ENCODE results near the gene HIPK3.

Gene HIPK3

DNA sequence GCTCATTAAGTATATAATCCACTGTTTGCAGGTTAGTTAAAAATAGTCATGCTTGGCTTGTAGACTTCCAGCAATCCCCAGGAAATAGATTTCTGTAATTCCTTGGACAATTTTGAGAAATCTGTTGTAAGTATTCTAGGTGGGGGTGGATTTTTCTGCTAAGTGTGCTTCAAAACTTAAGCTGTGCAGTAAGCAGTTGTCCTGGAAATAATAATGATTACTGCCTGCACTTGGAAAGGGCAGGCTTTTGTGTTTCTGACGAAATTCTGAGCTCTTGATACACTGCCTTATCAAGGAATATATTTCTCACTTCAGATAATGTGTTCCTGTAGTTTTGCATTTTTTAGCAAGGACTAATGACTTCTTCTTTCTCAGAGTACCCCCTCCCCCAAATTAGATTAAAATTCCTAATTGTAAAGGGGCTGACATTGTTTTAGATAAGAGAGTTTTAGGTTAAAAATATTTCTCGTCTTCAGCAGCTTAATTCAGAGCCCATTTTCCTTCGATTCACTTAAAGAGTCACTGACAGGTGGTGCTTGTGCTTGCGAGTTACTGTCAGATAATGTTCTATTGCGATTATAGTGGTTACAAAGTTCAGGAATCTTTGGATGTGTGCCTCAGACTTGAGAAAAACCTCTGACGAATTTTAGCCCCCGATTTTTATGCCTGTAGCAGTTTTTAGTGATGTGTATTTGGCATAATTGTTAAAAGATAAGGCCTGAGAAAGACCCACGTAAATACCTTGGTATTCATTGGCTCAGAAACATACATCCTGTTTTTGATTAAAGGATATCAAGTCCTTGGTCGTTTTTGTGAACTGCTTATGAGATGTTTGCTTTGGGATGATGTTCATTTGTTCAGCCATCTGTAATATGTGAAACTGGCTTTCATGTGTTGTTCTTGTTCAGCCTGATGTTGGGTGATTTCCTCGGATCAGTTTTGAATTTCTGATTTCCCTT is 120.5 kb downstream of the HIPK3 start:
- TF ChIP-seq GATA3 (IDR thresholded peaks at IDR 0.05; ENCODE audit: low read depth, low read length) (no peak), GATA2 (IDR thresholded peaks at IDR 0.05; ENCODE audit: low read depth, low read length) (no peak)

DNA sequence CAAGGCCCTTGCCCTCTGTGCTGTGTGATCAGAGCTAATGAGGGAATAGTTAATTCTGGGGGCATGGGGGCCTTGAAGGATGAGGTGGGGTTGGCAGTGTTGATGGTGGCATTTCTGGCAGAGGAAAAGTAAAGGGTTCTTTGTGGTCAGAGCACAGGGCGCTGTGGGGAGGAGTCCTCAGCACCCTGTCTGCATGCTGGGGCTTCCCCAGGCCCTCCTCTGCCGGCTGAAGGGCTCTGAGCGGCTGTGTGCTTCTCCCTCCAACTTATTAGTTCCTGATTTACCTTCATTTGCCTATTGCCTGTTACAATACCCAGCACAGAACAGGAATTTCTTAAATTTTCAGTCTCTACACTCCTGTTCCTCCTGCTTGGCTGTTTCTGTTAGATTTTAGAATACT is 122.8 kb downstream of the HIPK3 start:
- TF ChIP-seq GATA3 (IDR thresholded peaks at IDR 0.05; ENCODE audit: low read depth, low read length) (no peak), GATA2 (IDR thresholded peaks at IDR 0.05; ENCODE audit: low read depth, low read length) (no peak)

DNA sequence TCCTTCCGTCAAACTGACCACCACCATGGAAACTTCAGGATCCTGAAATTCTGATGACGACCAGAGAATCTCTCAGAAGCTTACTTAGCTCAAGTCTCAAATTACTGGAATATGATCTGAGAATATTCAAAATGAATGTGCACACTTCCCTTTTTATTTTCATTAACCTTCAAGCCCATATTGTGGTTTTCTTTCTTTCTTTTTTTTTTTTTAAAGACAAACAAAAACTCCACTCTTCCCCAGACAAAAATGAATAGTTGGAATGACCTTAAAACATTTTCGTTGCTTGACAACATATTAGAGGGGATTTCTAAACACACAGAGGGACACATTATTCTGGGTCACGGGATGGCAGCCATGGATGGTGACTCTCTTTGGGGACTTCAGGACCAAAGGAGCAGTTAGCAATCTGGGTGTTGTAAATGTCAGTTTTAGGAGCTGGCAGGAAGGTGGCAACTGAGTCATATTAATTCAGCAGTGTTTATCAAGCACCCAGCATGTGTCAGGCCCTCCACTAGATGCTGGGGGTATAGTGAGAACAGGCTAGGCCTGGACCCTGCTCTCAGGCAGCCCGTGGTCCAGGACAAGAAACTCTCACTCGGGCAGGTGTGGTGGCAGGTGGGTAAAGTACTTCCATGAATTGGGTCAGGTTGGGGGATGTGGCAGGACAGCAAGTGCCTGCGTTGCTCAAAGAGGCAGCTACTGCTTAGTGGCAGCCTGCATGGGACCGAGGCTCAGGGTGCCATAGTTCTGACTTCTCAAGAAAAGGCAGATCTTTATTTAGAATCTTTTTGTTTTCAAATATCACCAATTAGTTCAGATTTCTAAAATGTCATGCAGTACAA is 126.1 kb downstream of the HIPK3 start:
- no peak for TF ChIP-seq GATA2 (IDR thresholded peaks at IDR 0.05; ENCODE audit: low read depth, low read length)
- no peak for TF ChIP-seq GATA3 (IDR thresholded peaks at IDR 0.05; ENCODE audit: low read depth, low read length)

DNA sequence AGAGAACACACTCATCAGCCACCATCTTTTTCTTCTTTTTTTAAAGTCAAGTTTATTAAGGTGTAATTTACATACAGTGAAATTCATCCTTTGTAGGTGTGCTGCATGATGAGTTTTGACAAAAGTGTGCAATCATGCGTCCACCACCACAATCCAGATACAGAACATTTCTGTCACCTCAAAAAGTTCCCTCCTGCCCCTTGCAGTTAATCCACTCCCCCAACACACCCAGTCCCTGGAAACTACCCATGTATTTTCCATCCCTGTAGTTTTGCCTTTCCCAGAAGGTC is 126.7 kb downstream of the HIPK3 start:
- TF ChIP-seq GATA2 (IDR thresholded peaks at IDR 0.05; ENCODE audit: low read depth, low read length) = no peak
- no peak for TF ChIP-seq GATA3 (IDR thresholded peaks at IDR 0.05; ENCODE audit: low read depth, low read length)

DNA sequence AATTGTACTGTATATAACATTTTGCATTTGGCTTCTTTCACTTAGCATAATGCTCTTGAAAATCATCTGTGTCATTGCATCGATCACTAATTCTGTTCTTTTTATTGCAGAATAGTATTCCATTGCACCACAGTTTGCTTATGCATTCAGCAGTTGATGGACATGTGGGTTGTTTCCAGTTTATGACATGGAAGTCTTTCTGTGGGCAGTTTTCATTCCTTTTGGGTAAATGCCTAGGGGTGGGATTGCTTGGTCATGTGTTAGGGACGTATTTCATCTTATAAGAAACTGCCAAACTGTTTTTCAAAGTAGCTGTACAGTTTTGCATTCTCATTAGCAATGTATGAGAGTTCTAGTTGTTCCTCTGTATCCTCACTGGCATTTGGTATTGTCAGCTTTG is 127.0 kb downstream of the HIPK3 start:
- TF ChIP-seq GATA2 (IDR thresholded peaks at IDR 0.05; ENCODE audit: low read depth, low read length) = no peak
- TF ChIP-seq GATA3 (IDR thresholded peaks at IDR 0.05; ENCODE audit: low read depth, low read length) = no peak

DNA sequence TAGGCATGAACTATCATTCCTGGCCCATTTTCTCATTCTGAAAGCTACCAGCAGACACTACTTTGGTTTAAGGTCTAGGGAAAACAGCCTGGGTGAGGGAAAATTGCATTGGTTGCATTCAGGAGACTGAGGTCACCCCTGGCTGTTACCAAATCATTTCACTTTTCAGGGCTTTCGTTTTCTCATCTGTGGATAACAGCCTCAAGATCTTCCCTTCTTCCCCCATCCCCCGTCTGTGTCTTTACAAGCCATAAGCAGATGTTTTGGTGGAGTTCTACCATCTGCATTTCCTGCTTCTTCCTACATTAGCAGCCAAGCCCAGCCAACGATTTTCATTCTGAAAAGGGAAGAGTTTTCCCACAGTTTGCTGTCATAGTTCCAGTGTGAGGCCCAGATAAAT is 130.4 kb downstream of the HIPK3 start:
- TF ChIP-seq GATA3 (IDR thresholded peaks at IDR 0.05; ENCODE audit: low read depth, low read length) (no peak), GATA2 (IDR thresholded peaks at IDR 0.05; ENCODE audit: low read depth, low read length) (no peak)

DNA sequence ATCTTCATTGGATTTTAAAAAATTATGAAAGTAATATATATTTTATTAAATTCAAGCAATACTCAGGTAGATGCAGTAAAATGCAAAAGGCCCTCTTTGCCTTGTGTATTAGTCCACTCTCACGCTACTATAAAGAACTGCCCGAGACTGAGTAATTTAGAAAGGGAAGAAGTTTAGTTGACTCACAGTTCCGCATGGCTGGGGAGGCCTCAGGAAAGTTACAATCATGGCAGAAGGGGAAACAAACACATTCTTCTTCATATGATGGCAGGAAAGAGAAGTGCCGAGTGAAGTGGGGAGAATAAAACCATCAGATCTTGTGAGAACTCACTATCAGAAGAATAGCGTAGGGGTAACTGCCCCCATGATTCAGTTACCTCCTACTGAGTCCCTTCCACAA is 130.8 kb downstream of the HIPK3 start:
- no peak for TF ChIP-seq GATA3 (IDR thresholded peaks at IDR 0.05; ENCODE audit: low read depth, low read length)

DNA sequence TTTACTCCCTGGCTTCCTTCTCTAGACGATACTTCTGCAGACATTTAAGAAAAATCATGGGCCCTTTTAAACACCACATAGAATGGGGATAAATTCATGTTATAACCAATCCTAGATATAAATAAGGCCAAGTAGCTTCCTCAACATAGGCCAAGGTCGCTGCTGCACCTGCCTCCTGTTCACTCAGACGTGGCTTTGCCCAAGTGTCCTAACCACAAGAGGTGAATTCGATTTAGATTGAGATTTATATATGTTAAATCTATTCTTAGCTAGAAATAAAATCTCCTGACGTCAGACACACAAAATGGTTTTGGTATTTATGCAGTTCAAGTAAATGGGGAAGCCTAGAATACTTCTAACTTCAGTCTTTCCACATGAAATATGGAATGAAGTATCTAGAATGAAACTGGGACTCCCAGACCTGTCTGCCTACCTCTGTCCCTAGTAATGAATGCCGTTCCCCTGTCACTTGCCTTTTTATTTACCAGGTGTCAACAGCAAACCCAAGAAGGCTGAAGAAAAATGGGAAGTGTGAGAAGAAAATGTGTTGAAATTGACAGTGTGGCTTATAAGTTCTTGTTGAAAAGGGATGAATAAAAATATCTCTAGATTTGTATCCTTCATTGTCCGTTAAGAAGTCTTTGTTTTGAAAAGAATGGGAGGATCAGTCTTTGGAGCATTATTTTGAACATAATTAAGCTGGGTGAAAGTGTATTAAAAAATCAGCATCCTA is 131.8 kb downstream of the HIPK3 start:
- TF ChIP-seq GATA2 (IDR thresholded peaks at IDR 0.05; ENCODE audit: low read depth, low read length) (no peak), GATA3 (IDR thresholded peaks at IDR 0.05; ENCODE audit: low read depth, low read length) (no peak)

DNA sequence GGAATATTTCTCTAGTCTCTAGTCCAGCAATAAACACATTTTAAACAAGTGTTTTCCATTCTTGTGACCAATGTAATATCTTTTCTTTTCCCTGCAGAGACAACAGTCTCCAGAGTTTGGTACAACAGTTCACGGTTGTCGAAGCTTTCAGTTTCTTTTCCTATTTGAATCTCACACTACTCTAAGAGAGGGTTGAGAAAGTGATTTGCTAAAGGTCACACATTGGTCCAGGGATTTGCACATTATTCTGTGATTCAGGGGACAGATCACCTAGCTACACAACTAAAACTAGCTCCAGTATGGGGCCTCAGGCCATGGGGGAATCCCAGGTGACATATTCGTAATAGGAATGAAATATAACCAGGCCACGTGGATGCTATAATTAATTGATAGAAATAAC is 132.5 kb downstream of the HIPK3 start:
- TF ChIP-seq GATA2 (IDR thresholded peaks at IDR 0.05; ENCODE audit: low read depth, low read length) (no peak), GATA3 (IDR thresholded peaks at IDR 0.05; ENCODE audit: low read depth, low read length) (no peak)

DNA sequence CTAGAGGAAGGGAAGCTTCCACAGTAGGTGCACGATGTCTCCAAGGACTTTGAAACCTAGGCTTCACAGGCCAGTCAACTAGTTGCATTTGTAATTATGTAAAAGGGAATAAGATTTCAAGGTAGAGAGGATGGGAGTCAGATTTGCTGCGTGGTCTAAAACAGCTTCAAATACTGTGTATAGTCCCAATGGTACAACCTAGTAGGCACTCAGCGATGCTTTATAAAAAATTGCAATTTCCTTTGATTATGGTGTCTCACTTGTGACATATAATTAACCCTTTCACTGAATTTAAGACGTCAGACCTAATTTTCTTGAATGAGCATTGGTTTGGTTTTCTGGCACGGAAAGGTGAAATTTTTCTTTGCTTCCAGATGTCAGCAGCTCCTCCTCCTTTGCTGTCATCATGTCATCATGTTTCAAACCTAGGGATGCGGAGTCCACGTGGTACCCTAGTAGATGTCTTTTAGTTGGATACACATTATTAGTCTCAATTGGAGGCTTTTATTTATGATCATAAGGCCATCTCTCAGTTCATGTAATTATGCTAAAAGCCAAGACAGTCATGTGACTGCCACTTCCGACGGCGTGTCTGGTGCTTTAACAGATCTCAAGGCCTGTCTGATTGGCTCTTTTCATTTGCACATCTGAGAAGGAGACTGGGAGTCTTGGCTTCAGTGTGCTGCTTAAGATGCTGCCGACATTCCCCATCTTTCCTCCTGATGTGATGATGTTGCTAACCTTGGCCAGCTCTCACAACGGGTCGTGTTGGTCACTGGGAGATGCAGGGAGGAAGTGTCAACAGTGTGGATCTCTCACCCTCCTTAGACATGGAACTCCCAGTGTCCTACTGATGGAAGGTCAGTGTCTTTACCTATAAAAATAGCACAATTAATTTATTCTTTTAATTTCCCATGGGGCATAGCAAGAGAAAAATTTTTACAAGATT is 134.0 kb downstream of the HIPK3 start:
- TF ChIP-seq GATA3 (IDR thresholded peaks at IDR 0.05; ENCODE audit: low read depth, low read length) (no peak), GATA2 (IDR thresholded peaks at IDR 0.05; ENCODE audit: low read depth, low read length) (no peak)

DNA sequence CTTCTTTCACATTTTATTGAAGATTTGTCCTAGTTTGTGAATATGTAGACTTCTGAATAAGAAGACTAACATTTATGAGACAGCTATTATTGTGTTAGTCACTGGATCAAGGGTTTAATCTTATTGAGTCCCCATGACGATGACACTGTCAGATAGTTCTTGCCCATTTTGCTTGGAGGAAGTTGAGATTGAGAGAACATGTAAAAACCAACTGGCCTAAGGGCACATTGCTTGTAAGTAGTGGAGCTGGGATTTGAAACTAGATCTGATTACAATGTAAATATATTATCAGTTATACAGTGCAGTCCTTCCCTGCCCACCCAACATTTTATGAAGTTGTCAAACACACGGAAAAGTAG is 134.7 kb downstream of the HIPK3 start:
- TF ChIP-seq GATA2 (IDR thresholded peaks at IDR 0.05; ENCODE audit: low read depth, low read length) (no peak), GATA3 (IDR thresholded peaks at IDR 0.05; ENCODE audit: low read depth, low read length) (no peak)

DNA sequence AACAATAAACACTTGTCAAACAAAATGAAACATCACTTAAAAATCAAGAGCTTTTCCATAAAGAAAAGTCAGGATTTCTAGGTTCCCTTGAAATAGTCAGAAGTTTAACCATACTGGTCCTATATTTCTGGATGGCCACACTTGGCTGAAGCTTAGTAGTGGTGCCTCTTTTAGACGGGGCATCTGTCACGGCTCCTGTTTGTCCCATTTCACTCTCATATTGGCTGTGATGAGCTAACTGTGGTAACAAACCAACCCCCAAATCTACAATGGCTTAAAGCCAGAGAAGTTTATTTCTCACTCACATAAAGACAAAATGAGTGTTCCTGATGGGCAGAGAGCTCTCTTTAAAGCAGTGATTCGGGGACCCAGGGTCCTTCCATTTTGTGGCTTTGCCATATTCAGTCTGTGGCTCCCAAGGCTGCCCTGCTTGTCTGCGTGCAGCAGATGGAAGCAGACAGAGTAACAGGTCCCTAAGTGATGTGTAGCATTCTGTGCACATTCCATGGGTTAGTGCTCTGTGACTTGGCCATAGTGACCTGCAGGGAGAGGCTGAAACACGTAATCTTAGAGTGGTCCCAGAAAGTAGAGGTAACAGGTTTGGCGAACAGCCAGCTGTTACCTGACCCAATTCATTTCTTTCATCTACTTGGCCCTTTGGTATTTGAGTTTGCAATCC is 137.4 kb downstream of the HIPK3 start:
- TF ChIP-seq GATA3 (IDR thresholded peaks at IDR 0.05; ENCODE audit: low read depth, low read length) (no peak), GATA2 (IDR thresholded peaks at IDR 0.05; ENCODE audit: low read depth, low read length) (no peak)

DNA sequence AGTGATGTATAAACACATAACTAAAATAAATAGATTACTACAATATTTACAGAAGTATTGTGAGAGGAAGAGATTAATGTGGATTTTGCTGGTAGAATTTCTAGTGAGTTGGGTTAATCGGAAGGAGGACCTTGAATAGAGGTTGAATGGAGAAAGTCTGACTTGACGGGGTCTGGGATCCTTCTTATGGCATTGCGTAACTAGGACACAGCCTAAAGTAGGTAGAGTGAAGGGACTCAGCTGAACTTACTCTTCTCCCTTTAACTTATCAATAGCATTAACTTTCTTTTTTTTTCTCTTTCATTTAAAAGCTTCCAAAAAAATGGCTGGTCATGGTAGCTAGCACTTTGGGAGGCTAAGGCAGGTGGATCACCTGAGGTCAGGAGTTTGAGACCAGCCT is 139.2 kb downstream of the HIPK3 start:
- TF ChIP-seq GATA2 (IDR thresholded peaks at IDR 0.05; ENCODE audit: low read depth, low read length) (no peak), GATA3 (IDR thresholded peaks at IDR 0.05; ENCODE audit: low read depth, low read length) (no peak)

All from SH-SY5Y (cell line).